CD14-positive monocyte (primary cell): ENCODE results near the gene KIFC3. TPM values are rescaled to one million over a fixed set of nuclear protein-coding genes. Genes with fewer than 3 reads are reported as not detected.

ENCODE experiments used
- DNase-seq, 3 donors: peaks; one replicate each; pipeline ENCODE4 v3.0.0-alpha.2; 2011 to 2022
- H2AFZ ChIP-seq: 2 replicates; pipeline ENCODE4 v1.6.0; 2012; ENCODE audit warnings: mild to moderate bottlenecking, low read depth, low read length, inconsistent platforms; ENCODE audit not compliant: insufficient read depth, poor library complexity, severe bottlenecking
- H3K27ac ChIP-seq, 2 donors: 1 replicate in 1 of 2; 2 replicates in 1 of 2; pipeline ENCODE4 v1.5.1; 2012 to 2013; ENCODE audit warnings: low read length in 2 of 2, control low read depth in 1 of 2, inconsistent platforms in 1 of 2, low read depth in 1 of 2, mild to moderate bottlenecking in 1 of 2
- H3K27me3 ChIP-seq, 2 donors: one replicate each; pipeline versions ENCODE4 v1.6.0 to v1.6.1; 2011 to 2013; ENCODE audit warnings: low read length in 2 of 2; ENCODE audit not compliant: control insufficient read depth in 2 of 2, insufficient read depth in 2 of 2
- H3K36me3 ChIP-seq, 2 donors: replicated peaks in 1 of 2; 1 replicate in 1 of 2; 2 replicates in 1 of 2; pipeline versions ENCODE4 v1.5.1 to v1.6.1; 2012 to 2013; ENCODE audit warnings: low read length in 2 of 2, control low read depth in 1 of 2, inconsistent platforms in 1 of 2, mild to moderate bottlenecking in 1 of 2; ENCODE audit not compliant: insufficient read depth in 2 of 2, control insufficient read depth in 1 of 2
- H3K4me1 ChIP-seq, 2 donors: 1 replicate in 1 of 2; 2 replicates in 1 of 2; pipeline versions ENCODE4 v1.5.1 to v1.6.1; 2012 to 2013; ENCODE audit warnings: low read length in 2 of 2, control low read depth in 1 of 2, inconsistent platforms in 1 of 2, mild to moderate bottlenecking in 1 of 2, moderate library complexity in 1 of 2; ENCODE audit not compliant: insufficient read depth in 2 of 2, control insufficient read depth in 1 of 2
- H3K4me2 ChIP-seq: replicated peaks from 2 replicates; pipeline ENCODE3; 2012; ENCODE audit warnings: low read length, moderate library complexity, mild to moderate bottlenecking; ENCODE audit not compliant: poor library complexity, severe bottlenecking; ENCODE audit errors: extremely low read depth
- H3K4me3 ChIP-seq, 3 experiments: fragments of 200-600 bp in 1 of 3; sonication (generic) in 1 of 3; replicated peaks in 1 of 3; 1 replicate in 2 of 3; 2 replicates in 1 of 3; pipeline ENCODE4 v1.5.1; 2011 to 2013; ENCODE audit warnings: low read length in 3 of 3, mild to moderate bottlenecking in 3 of 3, control low read depth in 2 of 3, low read depth in 2 of 3, inconsistent platforms in 1 of 3, moderate library complexity in 1 of 3
- H3K79me2 ChIP-seq: 2 replicates; pipeline ENCODE4 v1.6.0; 2012; ENCODE audit warnings: mild to moderate bottlenecking, control low read depth, inconsistent platforms, low read length, moderate library complexity; ENCODE audit not compliant: insufficient read depth
- H3K9ac ChIP-seq: 2 replicates; pipeline ENCODE4 v1.6.0; 2017; ENCODE audit warnings: low read length, mild to moderate bottlenecking; ENCODE audit not compliant: insufficient read depth, poor library complexity, severe bottlenecking
- H3K9me3 ChIP-seq, 2 donors: replicated peaks in 1 of 2; 1 replicate in 1 of 2; 2 replicates in 1 of 2; pipeline versions ENCODE4 v1.5.1 to v1.6.1; 2012 to 2013; ENCODE audit warnings: low read length in 2 of 2, control low read depth in 1 of 2; ENCODE audit not compliant: control insufficient read depth in 1 of 2, insufficient read depth in 1 of 2
- H4K20me1 ChIP-seq: 2 replicates; pipeline ENCODE4 v1.6.0; 2012; ENCODE audit warnings: mild to moderate bottlenecking, low read length, control low read depth, moderate library complexity; ENCODE audit not compliant: insufficient read depth
- H3K27ac Mint-ChIP-seq, 7 donors: one replicate each; pipeline ENCODE4 v1.8.0; 2020; ENCODE audit warnings: mild to moderate bottlenecking in 7 of 7, mixed read lengths in 7 of 7, moderate library complexity in 6 of 7, inconsistent platforms in 2 of 7
- H3K27me3 Mint-ChIP-seq, 3 donors: one replicate each; pipeline ENCODE4 v1.8.0; 2021 to 2022; ENCODE audit warnings: low read depth in 3 of 3, mild to moderate bottlenecking in 3 of 3, mixed read lengths in 3 of 3, moderate library complexity in 3 of 3, inconsistent platforms in 1 of 3
- H3K36me3 Mint-ChIP-seq, 2 donors: one replicate each; pipeline ENCODE4 v1.8.0; 2020; ENCODE audit warnings: mixed read lengths in 2 of 2, inconsistent platforms in 1 of 2, mild to moderate bottlenecking in 1 of 2
- H3K4me1 Mint-ChIP-seq: one replicate; pipeline ENCODE4 v1.8.0; 2020; ENCODE audit warnings: mild to moderate bottlenecking, mixed read lengths
- H3K4me3 Mint-ChIP-seq, 2 donors: one replicate each; pipeline ENCODE4 v1.8.0; 2020; ENCODE audit warnings: mild to moderate bottlenecking in 2 of 2, mixed read lengths in 2 of 2, moderate library complexity in 1 of 2
- H3K9me3 Mint-ChIP-seq, 7 donors: one replicate each; pipeline ENCODE4 v1.8.0; 2020 to 2022; ENCODE audit warnings: mixed read lengths in 7 of 7, mild to moderate bottlenecking in 6 of 7, moderate library complexity in 6 of 7, inconsistent platforms in 2 of 7
- WGBS: methylation state at CpG from one replicate; pipeline ENCODE4 v1.1.5; 2013; ENCODE audit warnings: missing lambda C conversion rate; ENCODE audit not compliant: insufficient coverage; 5-methylcytosine and 5-hydroxymethylcytosine counted together
- intact Hi-C, 2 donors: fragments of 100-400 bp; cut with micrococcal nuclease; formaldehyde crosslinking; loops; one replicate each; pipeline versions ENCODE4 v1.15.0 to v1.15.1; 2023
- polyA plus RNA-seq, 3 donors: library from polyadenylated mRNA; depleted of rRNA in 1 of 3; unstranded in 2 of 3; stranded (reverse) in 1 of 3; fragments of 300-500 nt in 2 of 3; fragments of >200 nt in 1 of 3; fragmentation: Illumina TruSeq in 2 of 3; gene quantifications; 1 replicate in 2 of 3; 2 replicates in 1 of 3; pipeline ENCODE4 v1.2.3, GENCODE V29; 2012 to 2021
- TF ChIP-seq, protein P1 (sequence below): fragments of 200-600 bp; IDR thresholded peaks from one replicate; pipeline ENCODE4 v1.8.0; 2022; ENCODE audit warnings: antibody characterized with exemption, mild to moderate bottlenecking

The KIFC3 gene
- polyA plus RNA-seq, 3 donors: 0.24 to 1.7 TPM; not detected in 1

DNA sequence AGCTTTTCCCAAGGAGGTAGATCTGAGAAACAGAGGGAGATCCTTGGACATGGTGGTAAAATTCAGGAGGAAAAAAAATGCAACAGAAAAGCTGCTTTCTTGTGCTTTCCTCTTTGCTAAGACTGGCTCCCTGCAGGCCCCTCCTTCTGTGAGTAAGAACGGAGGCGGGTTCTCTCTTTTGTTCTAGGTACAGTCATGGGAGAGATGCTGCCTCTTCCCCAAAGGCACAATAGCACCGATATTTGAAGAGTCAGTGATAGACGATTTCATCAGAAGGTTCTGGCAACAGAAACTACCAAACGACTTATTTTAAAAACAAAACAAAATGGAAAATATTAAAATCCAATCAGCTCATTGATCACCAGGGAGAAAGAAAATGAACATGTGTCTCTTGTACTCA is 32.6 kb upstream of the KIFC3 start:
- no CpG with 5 or more reads among the region's 5 CpGs for WGBS
- no peaks in the 10 kb centered on the region for H3K4me1 Mint-ChIP-seq
- H2AFZ ChIP-seq: no peak overlapping the region

DNA sequence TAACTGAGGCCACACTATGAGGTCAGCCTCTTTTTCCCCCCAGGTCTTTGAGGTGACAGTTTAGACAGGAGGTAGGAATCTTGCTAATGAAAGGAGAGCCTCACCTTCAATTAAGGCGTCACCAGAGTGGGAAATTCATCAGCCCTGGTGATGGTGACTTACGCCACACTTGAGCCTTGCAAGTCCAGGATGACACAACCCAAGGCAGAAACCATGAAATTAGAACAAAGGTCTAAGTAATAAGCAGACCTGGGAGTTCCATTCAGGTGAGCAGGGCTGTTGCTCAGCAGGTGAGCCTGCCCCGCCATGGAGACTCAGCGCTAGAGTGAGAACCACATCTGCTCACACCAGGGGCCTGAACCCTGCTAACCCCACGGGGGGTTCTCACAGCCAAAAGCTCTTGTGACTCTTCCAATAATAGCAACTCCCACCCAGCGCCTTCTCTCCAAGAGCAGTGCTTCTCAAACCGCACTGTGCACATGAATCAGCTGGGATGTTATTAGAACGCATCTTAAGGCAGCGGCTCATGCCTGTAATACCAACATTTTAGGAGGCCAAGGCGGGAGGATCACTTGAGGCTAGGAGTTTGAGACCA is 28.7 kb upstream of the KIFC3 start:
- TF ChIP-seq, protein P1, sequence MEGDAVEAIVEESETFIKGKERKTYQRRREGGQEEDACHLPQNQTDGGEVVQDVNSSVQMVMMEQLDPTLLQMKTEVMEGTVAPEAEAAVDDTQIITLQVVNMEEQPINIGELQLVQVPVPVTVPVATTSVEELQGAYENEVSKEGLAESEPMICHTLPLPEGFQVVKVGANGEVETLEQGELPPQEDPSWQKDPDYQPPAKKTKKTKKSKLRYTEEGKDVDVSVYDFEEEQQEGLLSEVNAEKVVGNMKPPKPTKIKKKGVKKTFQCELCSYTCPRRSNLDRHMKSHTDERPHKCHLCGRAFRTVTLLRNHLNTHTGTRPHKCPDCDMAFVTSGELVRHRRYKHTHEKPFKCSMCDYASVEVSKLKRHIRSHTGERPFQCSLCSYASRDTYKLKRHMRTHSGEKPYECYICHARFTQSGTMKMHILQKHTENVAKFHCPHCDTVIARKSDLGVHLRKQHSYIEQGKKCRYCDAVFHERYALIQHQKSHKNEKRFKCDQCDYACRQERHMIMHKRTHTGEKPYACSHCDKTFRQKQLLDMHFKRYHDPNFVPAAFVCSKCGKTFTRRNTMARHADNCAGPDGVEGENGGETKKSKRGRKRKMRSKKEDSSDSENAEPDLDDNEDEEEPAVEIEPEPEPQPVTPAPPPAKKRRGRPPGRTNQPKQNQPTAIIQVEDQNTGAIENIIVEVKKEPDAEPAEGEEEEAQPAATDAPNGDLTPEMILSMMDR: no peak
- H3K79me2 ChIP-seq: no peaks in the 10 kb centered on the region
- no peaks in the 10 kb centered on the region for H4K20me1 ChIP-seq
- Mint-ChIP-seq H3K36me3 (no peaks in the 10 kb centered on the region), H3K4me1 (no peaks in the 10 kb centered on the region), H3K27me3 (peaks cover 0 to 8% (median 0%) of the 10 kb centered on the region in 3 donors), H3K9me3 (no peaks in the 10 kb centered on the region), H3K27ac (no peak overlapping the region), H3K4me3 (no peak overlapping the region)
- no peak overlapping the region for H2AFZ ChIP-seq
- H3K36me3 ChIP-seq: no peaks in the 10 kb centered on the region
- 97% methylated on average over 7 of the region's 10 CpGs for WGBS
- H3K27ac ChIP-seq: no peak overlapping the region
- DNase-seq: no peak
- no peaks in the 10 kb centered on the region for H3K9me3 ChIP-seq
- H3K27me3 ChIP-seq: no peaks in the 10 kb centered on the region
- no peaks in the 10 kb centered on the region for H3K4me1 ChIP-seq
- H3K9ac ChIP-seq: no peak overlapping the region
- intact Hi-C loops: no loop called here
- no peak overlapping the region for H3K4me2 ChIP-seq
- no peak overlapping the region for H3K4me3 ChIP-seq

More for the DNA sequence above, 32.6 kb upstream of the KIFC3 start:
- peaks cover 0 to 9% (median 7%) of the 10 kb centered on the region in 3 donors for H3K27me3 Mint-ChIP-seq
- H3K27ac Mint-ChIP-seq: no peak overlapping the region
- Histone ChIP-seq H3K4me1 (no peaks in the 10 kb centered on the region), H3K4me2 (no peak overlapping the region), H3K27ac (no peak overlapping the region), H4K20me1 (no peaks in the 10 kb centered on the region), H3K9ac (no peak overlapping the region), H3K27me3 (no peaks in the 10 kb centered on the region), H3K4me3 (no peak overlapping the region), H3K36me3 (no peaks in the 10 kb centered on the region), H3K9me3 (no peaks in the 10 kb centered on the region), H3K79me2 (no peaks in the 10 kb centered on the region)
- TF ChIP-seq, protein P1: no peak
- no peak for DNase-seq
- intact Hi-C loops: no loop called here
- H3K9me3 Mint-ChIP-seq: no peaks in the 10 kb centered on the region
- H3K36me3 Mint-ChIP-seq: no peaks in the 10 kb centered on the region
- H3K4me3 Mint-ChIP-seq: no peak overlapping the region
